ENCODE data around the gene BRD3. TPM values are rescaled to one million over a fixed set of nuclear protein-coding genes. Genes with fewer than 3 reads are reported as not detected.

BRD3 gene
- total and polyA plus RNA-seq, 2 of the 8 experiments (the other 6 are each of a cell fraction or from before 2014, with no cell fraction given): 31.0 to 82.7 TPM

GRCh38 chr9:134053401-134053871 lies 14.4 kb downstream of the BRD3 start (continued):
- TF ChIP-seq CHD7 (IDR thresholded peaks at IDR 0.05; ENCODE audit: insufficient replicate concordance, low read length) (no peak), SAP30 (IDR thresholded peaks at IDR 0.05; ENCODE audit: insufficient read depth, insufficient replicate concordance, low read length) (no peak), SP1 (IDR thresholded peaks at IDR 0.05; ENCODE audit: low read depth, low read length) (no peak), CTBP2 (IDR thresholded peaks at IDR 0.05; ENCODE audit: borderline replicate concordance, insufficient read depth, insufficient read length, low read length) (no peak), CTCF (IDR thresholded peaks at IDR 0.05; ENCODE audit: control extremely low read depth in 1 of 3, insufficient read depth in 1 of 3, low read depth in 1 of 3, low read length in 3 of 3) (no peak), RNF2 (IDR thresholded peaks at IDR 0.05; ENCODE audit: borderline replicate concordance, low read depth, low read length, missing control alignments, poor library complexity, severe bottlenecking) (no peak), GABPA (IDR thresholded peaks at IDR 0.05; ENCODE audit: borderline replicate concordance, insufficient read depth, low read length) (no peak), SIX5 (IDR thresholded peaks at IDR 0.05; ENCODE audit: low read depth, low read length) (no peak)
